ENCODE results near the gene SCN2B. TPM values are rescaled to one million over a fixed set of nuclear protein-coding genes. Genes with fewer than 3 reads are reported as not detected.
A peak's percentile ranks its signal among the peaks of the same experiment; 100 is the strongest.

The SCN2B gene
- total RNA-seq, 2 experiments from 2014 or later, result 0.06 to 0.10 TPM

- ChIA-PET POLR2A (interaction anchor here (1.0 to 1.3 kb wide), 3 partner anchors 14 to 110 kb away, joined by 3 to 4 read pairs (median 3); no protein-coding TSS in a partner anchor), CTCF (ENCODE audit: unreplicated experiment) (interaction anchor here (0.6 kb wide), 2 partner anchors 15 to 16 kb away, joined by 3 to 9 read pairs; no protein-coding TSS in a partner anchor)
- Histone ChIP-seq H2AFZ (ENCODE audit: low read length) (no peak overlapping the region; the same call in 1 of the 2 replicates), H3K79me2 (ENCODE audit: insufficient read depth, low read depth, low read length) (no peaks in the 10 kb centered on the region), H3K9me3 (ENCODE audit: low read length) (no peaks in the 10 kb centered on the region), H4K20me1 (ENCODE audit: insufficient read depth, low read length) (no peaks in the 10 kb centered on the region), H3K9me2 (ENCODE audit: insufficient read depth, low read length) (no peaks in the 10 kb centered on the region), H3K4me2 (ENCODE audit: low read length) (peak overlapping the region; percentile 69; the same call in 1 of the 2 replicates), H3K4me3 (ENCODE audit: low read depth, low read length, poor library complexity, severe bottlenecking) (no peak overlapping the region), H3K4me1 (ENCODE audit: insufficient read depth, low read length, poor library complexity, severe bottlenecking) (peaks cover 45% of the 10 kb centered on the region), H3K36me3 (ENCODE audit: insufficient read depth, low read length) (no peaks in the 10 kb centered on the region), H3K27ac (ENCODE audit: low read depth, low read length, poor library complexity, severe bottlenecking) (no peak overlapping the region)
- no peak for DNase-seq (ENCODE audit: low spot score)
- intact Hi-C loops (cut with micrococcal nuclease; ENCODE audit: unreplicated experiment), result no loop called here
- BruUV-seq (replicated peaks), result no TSS peak
- TF ChIP-seq EZH2phosphoT487 (IDR thresholded peaks at IDR 0.05; ENCODE audit: borderline replicate concordance, low read depth, low read length), result no peak
- TF ChIP-seq, protein P1, sequence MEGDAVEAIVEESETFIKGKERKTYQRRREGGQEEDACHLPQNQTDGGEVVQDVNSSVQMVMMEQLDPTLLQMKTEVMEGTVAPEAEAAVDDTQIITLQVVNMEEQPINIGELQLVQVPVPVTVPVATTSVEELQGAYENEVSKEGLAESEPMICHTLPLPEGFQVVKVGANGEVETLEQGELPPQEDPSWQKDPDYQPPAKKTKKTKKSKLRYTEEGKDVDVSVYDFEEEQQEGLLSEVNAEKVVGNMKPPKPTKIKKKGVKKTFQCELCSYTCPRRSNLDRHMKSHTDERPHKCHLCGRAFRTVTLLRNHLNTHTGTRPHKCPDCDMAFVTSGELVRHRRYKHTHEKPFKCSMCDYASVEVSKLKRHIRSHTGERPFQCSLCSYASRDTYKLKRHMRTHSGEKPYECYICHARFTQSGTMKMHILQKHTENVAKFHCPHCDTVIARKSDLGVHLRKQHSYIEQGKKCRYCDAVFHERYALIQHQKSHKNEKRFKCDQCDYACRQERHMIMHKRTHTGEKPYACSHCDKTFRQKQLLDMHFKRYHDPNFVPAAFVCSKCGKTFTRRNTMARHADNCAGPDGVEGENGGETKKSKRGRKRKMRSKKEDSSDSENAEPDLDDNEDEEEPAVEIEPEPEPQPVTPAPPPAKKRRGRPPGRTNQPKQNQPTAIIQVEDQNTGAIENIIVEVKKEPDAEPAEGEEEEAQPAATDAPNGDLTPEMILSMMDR (conservative IDR thresholded peaks at IDR 0.05; ENCODE audit: low read length), result no peak
Observed at GRCh38 chr11:118213201-118213600, 36.8 kb upstream of the SCN2B start.

DNA sequence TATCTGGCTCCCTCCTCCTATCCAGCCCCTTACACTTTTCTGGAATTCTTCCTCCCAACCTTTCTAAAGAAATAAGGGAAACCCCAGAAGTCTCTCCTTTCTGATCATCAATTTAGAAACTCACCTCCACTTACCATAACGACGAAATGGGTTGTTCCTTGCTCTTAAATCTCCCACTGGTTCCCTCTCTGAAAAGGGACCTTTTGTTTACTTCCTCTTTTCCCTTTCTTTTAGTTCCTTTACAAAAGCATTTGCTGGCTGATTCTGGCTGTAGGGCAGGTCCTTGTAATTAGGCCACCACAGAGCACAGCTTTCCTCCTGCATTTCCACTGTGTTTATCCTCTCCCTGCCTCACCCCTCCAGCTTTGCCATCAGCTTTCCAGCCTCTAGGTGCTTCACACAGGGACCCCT lies 36.3 kb upstream of the SCN2B start:
- H4K20me1 ChIP-seq (ENCODE audit: insufficient read depth, low read length), result no peaks in the 10 kb centered on the region
- H3K36me3 ChIP-seq (ENCODE audit: insufficient read depth, low read length), result no peaks in the 10 kb centered on the region
- ChIA-PET POLR2A (interaction anchor here (1.0 to 1.3 kb wide), 3 partner anchors 13 to 111 kb away, joined by 3 to 4 read pairs (median 3); no protein-coding TSS in a partner anchor), CTCF (ENCODE audit: unreplicated experiment) (interaction anchor here (0.6 to 1.9 kb wide), 3 partner anchors 14 to 17 kb away, joined by 3 to 9 read pairs (median 8); no protein-coding TSS in a partner anchor)
- H3K9me2 ChIP-seq (ENCODE audit: insufficient read depth, low read length), result no peaks in the 10 kb centered on the region
- H3K4me3 ChIP-seq (ENCODE audit: low read depth, low read length, poor library complexity, severe bottlenecking), result no peak overlapping the region
- H3K27ac ChIP-seq (ENCODE audit: low read depth, low read length, poor library complexity, severe bottlenecking), result no peak overlapping the region
- 0 out of 2 replicates have a peak overlapping the region, but pooled peaks have one; percentile 69 for H3K4me2 ChIP-seq (ENCODE audit: low read length)
- DNase-seq (ENCODE audit: low spot score), result no peak
- no peaks in the 10 kb centered on the region for H3K9me3 ChIP-seq (ENCODE audit: low read length)
- H3K79me2 ChIP-seq (ENCODE audit: insufficient read depth, low read depth, low read length), result no peaks in the 10 kb centered on the region
- no TSS peak for BruUV-seq (replicated peaks)
- TF ChIP-seq EZH2phosphoT487 (IDR thresholded peaks at IDR 0.05; ENCODE audit: borderline replicate concordance, low read depth, low read length), result no peak
- TF ChIP-seq, protein P1 (conservative IDR thresholded peaks at IDR 0.05; ENCODE audit: low read length), result no peak
- H3K4me1 ChIP-seq (ENCODE audit: insufficient read depth, low read length, poor library complexity, severe bottlenecking), result peaks cover 45% of the 10 kb centered on the region
- no peak overlapping the region for H2AFZ ChIP-seq (ENCODE audit: low read length)
- intact Hi-C loops (cut with micrococcal nuclease; ENCODE audit: unreplicated experiment), result no loop called here

GRCh38 chr11:118212131-118212725 lies 35.8 kb upstream of the SCN2B start:
- intact Hi-C loops (cut with micrococcal nuclease; ENCODE audit: unreplicated experiment), result no loop called here
- POLR2A ChIA-PET, result interaction anchor here (1.1 to 1.7 kb wide), 3 partner anchors 10 to 67 kb away, joined by 3 read pairs; no protein-coding TSS in a partner anchor
- BruUV-seq (replicated peaks), result no TSS peak

More at GRCh38 chr11:118212131-118212725, 35.8 kb upstream of the SCN2B start:
- no peak overlapping the region for H3K4me2 ChIP-seq (ENCODE audit: low read length)
- H3K36me3 ChIP-seq (ENCODE audit: insufficient read depth, low read length), result no peaks in the 10 kb centered on the region
- H3K9me2 ChIP-seq (ENCODE audit: insufficient read depth, low read length), result no peaks in the 10 kb centered on the region
- H4K20me1 ChIP-seq (ENCODE audit: insufficient read depth, low read length), result no peaks in the 10 kb centered on the region
- CTCF ChIA-PET (ENCODE audit: unreplicated experiment), result interaction anchor here (1.9 kb wide), 1 partner anchor 14 kb away, joined by 8 read pairs; no protein-coding TSS in a partner anchor
- TF ChIP-seq EZH2phosphoT487 (IDR thresholded peaks at IDR 0.05; ENCODE audit: borderline replicate concordance, low read depth, low read length), result no peak
- TF ChIP-seq, protein P1 (conservative IDR thresholded peaks at IDR 0.05; ENCODE audit: low read length), result no peak
- peaks cover 42% of the 10 kb centered on the region for H3K4me1 ChIP-seq (ENCODE audit: insufficient read depth, low read length, poor library complexity, severe bottlenecking)
- no peak overlapping the region for H2AFZ ChIP-seq (ENCODE audit: low read length)
- no peak for DNase-seq (ENCODE audit: low spot score)
- H3K27ac ChIP-seq (ENCODE audit: low read depth, low read length, poor library complexity, severe bottlenecking), result no peak overlapping the region
- H3K9me3 ChIP-seq (ENCODE audit: low read length), result no peaks in the 10 kb centered on the region
- no peak overlapping the region for H3K4me3 ChIP-seq (ENCODE audit: low read depth, low read length, poor library complexity, severe bottlenecking)
- H3K79me2 ChIP-seq (ENCODE audit: insufficient read depth, low read depth, low read length), result no peaks in the 10 kb centered on the region
